HepG2 (cell line): Measurements from ENCODE around the gene WFDC1.

Source experiments
- FOXO4 ChIP-seq: sonication (generic); formaldehyde crosslinking; conservative IDR thresholded peaks from 2 replicates; pipeline ENCODE4 v1.8.1; 2023; ENCODE audit warnings: missing genetic modification reagents
- USF2 ChIP-seq, 2 experiments: sonication (generic) in 1 of 2; formaldehyde crosslinking in 1 of 2; IDR thresholded peaks; 2 replicates each; pipeline versions ENCODE4 v1.5.1 to v1.6.1; 2011 to 2020; ENCODE audit warnings: borderline replicate concordance in 1 of 2, low read depth in 1 of 2, low read length in 1 of 2, mild to moderate bottlenecking in 1 of 2, missing genetic modification reagents in 1 of 2, moderate library complexity in 1 of 2
- ZIK1 ChIP-seq: sonication (generic); formaldehyde crosslinking; IDR thresholded peaks from 2 replicates; pipeline ENCODE4 v1.5.0; 2020; ENCODE audit warnings: mild to moderate bottlenecking, low read depth, missing genetic modification reagents, borderline replicate concordance
- ZNF281 ChIP-seq: sonication (generic); formaldehyde crosslinking; IDR thresholded peaks from 2 replicates; pipeline ENCODE4 v1.4.0; 2020; ENCODE audit warnings: missing genetic modification reagents, borderline replicate concordance

- TF ChIP-seq USF2 (IDR thresholded peaks at IDR 0.05; ENCODE audit: low read depth, low read length) (no peak), USF2 (CRISPR knock-in tag; IDR thresholded peaks at IDR 0.05; ENCODE audit: borderline replicate concordance) (no peak), FOXO4 (no peak), ZNF281 (CRISPR knock-in tag) (no peak), ZIK1 (no peak)
Observed at GRCh38 chr16:84312783-84313382, 18.2 kb downstream of the WFDC1 start.
